ENCODE data around the gene HINT3.

- TF ChIP-seq CTCF (IDR thresholded peaks at IDR 0.05), result no peak
- no peak for TF ChIP-seq POLR2A (IDR thresholded peaks at IDR 0.05)
Observed at GRCh38 chr6:125939026-125939425, 17.5 kb upstream of the HINT3 start.
